DMS153 (cell line): ENCODE measurements around the gene SOCS6.

Source experiments
- DNase-seq: peaks from one replicate; lab custom pipeline; 2025; lab: John Stamatoyannopoulos, UW

SOCS6 gene

GRCh38 chr18:70288171-70288850 is 534 bp upstream of the SOCS6 start:
- DNase-seq = no peak

- no peak for DNase-seq
Measured at GRCh38 chr18:70289351-70290312, 787 bp downstream of the SOCS6 start.

- DNase-seq = no peak
Measured at GRCh38 chr18:70290482-70291294, 1.8 kb downstream of the SOCS6 start.

DNA sequence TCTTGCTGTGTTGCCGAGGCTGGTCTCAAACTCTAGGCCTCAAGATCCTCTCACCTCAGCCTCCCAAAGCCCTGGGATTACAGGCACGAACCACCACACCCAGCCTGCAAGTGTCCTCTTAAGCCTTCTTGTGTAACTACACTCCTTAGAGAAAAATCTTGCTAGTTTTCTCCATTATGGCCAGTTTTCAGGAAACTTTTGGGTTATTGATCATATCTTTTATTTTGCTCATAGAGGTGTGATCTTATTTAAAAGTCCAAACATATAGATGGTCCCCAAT is 2.4 kb downstream of the SOCS6 start:
- DNase-seq = no peak

DNA sequence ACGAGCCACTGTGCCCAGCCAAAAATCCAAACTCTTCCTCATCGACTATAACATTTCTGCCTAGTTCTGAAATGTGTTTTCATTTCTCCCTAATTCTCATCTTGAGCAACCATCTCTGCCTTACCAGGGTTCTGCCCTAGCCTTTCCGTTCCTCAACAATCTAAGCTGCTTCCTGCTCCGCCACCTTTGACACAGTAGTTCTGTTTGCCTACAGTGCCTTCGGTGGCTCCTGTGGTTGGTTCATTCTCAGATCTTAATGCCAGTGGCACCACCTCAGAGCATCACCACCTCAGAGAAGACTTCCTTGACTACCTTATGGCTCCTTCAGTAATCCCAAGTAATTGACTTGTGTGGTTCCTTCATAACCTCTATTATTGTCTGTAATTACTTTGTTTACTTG is 3.8 kb downstream of the SOCS6 start:
- DNase-seq = no peak

- no peak for DNase-seq
Measured at GRCh38 chr18:70293166-70293565, 4.3 kb downstream of the SOCS6 start.

GRCh38 chr18:70294471-70295191 is 5.8 kb downstream of the SOCS6 start:
- no peak for DNase-seq

- DNase-seq = no peak
Measured at GRCh38 chr18:70295192-70296188, 6.6 kb downstream of the SOCS6 start.

- DNase-seq = no peak
Measured at GRCh38 chr18:70296289-70296688, 7.4 kb downstream of the SOCS6 start.

DNA sequence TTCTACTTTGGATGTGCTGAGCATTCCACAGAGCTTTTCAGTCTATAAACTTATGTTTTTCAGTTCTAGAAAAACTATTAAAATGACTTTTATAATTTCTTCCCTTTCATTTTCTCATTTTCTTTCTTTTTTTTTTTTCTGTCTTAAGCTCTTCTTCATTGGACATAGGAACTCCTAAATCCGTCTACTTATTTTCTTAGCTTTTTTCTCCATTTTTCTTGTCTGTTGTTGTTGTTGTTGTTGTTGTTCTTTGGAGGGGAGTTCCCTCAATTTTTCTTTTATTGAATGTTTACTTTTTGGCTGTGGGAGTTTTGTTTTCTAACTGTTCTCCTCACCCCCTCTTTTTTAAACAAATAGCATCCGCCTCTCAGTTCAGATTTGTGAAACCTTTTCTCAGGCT is 7.9 kb downstream of the SOCS6 start:
- DNase-seq = no peak

GRCh38 chr18:70299393-70299792 is 10.5 kb downstream of the SOCS6 start:
- DNase-seq = no peak

DNA sequence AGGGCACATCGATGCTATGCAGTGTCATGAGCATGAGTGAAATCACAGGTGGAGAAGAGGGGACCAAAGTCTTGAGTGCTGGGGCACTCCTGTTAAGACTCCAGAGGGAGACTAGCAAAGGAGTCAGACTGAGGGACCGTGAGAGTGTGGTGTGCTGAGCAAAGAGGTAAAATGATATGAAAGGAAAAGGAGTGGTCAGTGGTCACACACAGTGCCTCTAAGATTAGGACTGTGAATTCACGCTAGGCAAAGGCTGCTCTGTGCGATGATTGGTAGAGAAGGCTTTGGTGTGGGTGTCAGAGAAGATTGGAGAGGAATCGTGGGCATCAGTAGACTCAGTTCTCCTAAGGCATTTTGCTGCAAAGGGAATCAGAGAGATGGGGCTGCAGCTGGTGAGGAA is 12.8 kb downstream of the SOCS6 start:
- no peak for DNase-seq

- no peak for DNase-seq
Measured at GRCh38 chr18:70308555-70309294, 19.9 kb downstream of the SOCS6 start.

DNA sequence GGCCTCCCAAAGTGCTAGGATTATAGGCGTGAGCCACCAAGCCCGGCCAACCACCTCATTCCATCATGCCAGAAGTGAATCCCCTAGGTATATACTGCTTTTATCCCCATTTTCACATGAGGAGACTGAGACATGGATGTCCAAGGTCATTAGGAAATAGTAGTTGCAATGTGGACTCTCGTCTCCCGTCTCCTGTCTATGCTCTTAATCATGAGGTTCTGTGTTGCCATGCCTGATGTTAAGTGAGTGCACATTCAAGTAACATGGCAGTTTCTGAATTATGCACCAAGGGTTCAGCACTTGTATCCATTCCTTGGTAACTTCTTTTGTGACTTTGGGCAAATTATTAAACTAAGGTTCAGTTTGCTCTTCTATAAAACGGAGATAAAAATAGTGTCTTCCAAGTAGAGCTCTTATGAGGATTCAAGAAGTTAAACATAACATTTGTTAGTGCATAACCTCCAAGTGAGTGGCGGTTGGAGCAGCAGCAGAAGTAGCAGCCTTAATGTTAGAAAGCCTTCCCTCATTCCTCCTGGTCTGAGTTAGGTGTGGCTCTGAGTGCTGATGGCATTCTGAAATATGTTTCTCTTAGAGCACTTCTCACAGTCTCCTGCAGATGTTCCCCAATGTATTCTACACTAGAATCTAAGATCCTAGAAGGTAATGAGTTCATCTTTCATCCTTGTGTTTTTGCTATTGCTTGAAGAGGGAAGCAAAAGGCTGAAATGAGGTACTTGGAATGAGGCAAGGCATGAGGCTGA is 21.9 kb downstream of the SOCS6 start:
- DNase-seq = no peak

DNA sequence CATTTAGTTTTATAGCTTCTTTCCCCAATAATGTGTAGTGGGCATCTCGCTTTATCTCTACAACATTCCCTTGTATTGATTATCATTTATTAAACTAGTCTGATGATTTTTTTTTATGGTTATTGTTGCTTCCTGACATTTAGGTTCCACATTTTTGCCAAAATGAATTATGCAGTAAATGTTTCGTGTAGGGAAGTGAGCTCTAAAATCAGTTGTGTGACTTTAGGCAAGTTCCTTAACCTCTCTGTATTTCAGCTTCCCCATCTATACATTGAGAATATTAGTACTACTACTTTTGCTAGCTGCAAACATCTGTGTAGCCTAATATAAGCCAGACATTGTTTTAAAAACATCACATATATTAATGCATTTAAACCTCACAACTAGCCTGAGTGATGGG is 22.9 kb downstream of the SOCS6 start:
- no peak for DNase-seq

- DNase-seq = no peak
Measured at GRCh38 chr18:70313640-70314039, 24.8 kb downstream of the SOCS6 start.

DNA sequence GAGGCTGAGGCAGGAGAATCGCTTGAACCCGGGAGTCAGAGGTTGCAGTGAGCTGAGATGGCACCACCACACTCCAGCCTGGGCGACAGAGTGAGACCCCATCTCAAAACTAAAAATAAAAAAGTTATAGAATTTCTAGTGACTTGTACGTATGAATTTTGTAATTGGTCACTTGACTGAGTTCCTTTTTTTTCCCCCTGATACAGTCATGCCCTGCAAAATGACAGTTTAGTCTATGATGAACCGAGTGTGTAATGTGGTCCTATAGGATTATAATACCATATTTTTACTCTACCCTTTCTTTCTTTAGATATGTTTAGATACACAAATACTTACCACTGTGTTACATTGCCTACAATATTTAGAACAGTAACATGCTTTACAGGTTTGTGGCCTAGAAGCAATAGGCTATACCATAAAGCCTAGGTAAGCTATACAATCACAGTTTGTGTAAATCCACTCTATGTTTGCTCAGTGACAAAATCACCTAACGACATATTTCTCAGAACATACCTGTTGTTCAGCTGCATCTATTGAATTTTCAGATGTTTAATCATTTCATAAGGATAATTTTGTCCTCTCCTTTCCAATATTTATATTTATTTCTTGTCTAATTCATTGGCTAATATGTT is 25.4 kb downstream of the SOCS6 start:
- no peak for DNase-seq

DNA sequence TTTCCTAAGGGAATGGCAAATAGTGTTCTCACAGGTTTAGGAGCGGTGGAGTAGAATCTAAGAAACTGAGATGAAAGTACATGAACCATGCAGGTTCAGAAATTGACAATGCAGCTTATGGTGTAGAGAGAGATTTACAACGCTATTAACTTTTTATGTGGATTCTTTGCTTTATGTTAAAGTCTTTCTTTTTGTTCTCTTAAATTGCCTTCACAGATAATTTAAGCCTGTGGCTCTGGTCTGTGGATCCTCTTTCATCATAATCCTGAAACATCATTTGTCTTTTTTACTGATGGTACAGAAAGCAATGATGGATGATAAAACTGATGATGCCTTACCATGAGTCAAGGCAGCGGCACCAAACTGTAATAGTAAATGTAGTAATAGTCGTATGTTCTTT is 30.3 kb downstream of the SOCS6 start:
- no peak for DNase-seq

- no peak for DNase-seq
Measured at GRCh38 chr18:70321616-70322015, 32.8 kb downstream of the SOCS6 start.
